HAP-1 (cell line): ENCODE data around the gene RIMBP3C.
"Not testable (repeated sequence)": the region's sequence is repeated elsewhere in the genome, so short reads cannot be mapped to it uniquely, and the experiment has no call there.

Experiments used
- DNase-seq, 2 experiments: peaks; one replicate each; pipeline ENCODE4 v3.0.0-alpha.2; 2016 to 2020; ENCODE audit warnings: low spot score in 2 of 2
- H3K27me3 ChIP-seq: fragments of 250-450 bp; sonication (Bioruptor Pico); 2 replicates; pipeline ENCODE4 v1.5.1; 2020; ENCODE audit warnings: low read depth, mild to moderate bottlenecking, moderate library complexity
- H3K36me3 ChIP-seq: fragments of 250-450 bp; sonication (Bioruptor Pico); replicated peaks from 2 replicates; pipeline ENCODE4 v1.5.1; 2020; ENCODE audit warnings: mild to moderate bottlenecking
- H3K4me1 ChIP-seq: fragments of 250-450 bp; sonication (Bioruptor Pico); 2 replicates; pipeline ENCODE4 v1.5.1; 2020; ENCODE audit warnings: mild to moderate bottlenecking
- H3K4me3 ChIP-seq: fragments of 250-450 bp; sonication (Bioruptor Pico); 2 replicates; pipeline ENCODE4 v1.5.1; 2020; ENCODE audit warnings: mild to moderate bottlenecking, moderate library complexity
- H3K9me3 ChIP-seq: fragments of 250-450 bp; sonication (Bioruptor Pico); 2 replicates; pipeline ENCODE4 v1.5.1; 2020; ENCODE audit warnings: mild to moderate bottlenecking, moderate library complexity
- in situ Hi-C: fragments of 300-500 bp; cut with MboI; formaldehyde crosslinking; loops from 3 replicates; pipeline ENCODE4 v1.14.3; 2020; ENCODE audit warnings: low sequenced_read_pairs, inconsistent platforms, mixed read lengths

Gene RIMBP3C

GRCh38 chr22:21516970-21517764 lies 34.1 kb downstream of the RIMBP3C start:
- H3K36me3 ChIP-seq, in situ Hi-C loops, H3K4me1 ChIP-seq, H3K4me3 ChIP-seq, H3K9me3 ChIP-seq, DNase-seq, H3K27me3 ChIP-seq: not testable (repeated sequence)

- H3K4me1 ChIP-seq, H3K9me3 ChIP-seq, DNase-seq, H3K27me3 ChIP-seq, H3K36me3 ChIP-seq, H3K4me3 ChIP-seq, in situ Hi-C loops: not testable (repeated sequence)
Measured at GRCh38 chr22:21516522-21516921, 34.7 kb downstream of the RIMBP3C start.

DNA sequence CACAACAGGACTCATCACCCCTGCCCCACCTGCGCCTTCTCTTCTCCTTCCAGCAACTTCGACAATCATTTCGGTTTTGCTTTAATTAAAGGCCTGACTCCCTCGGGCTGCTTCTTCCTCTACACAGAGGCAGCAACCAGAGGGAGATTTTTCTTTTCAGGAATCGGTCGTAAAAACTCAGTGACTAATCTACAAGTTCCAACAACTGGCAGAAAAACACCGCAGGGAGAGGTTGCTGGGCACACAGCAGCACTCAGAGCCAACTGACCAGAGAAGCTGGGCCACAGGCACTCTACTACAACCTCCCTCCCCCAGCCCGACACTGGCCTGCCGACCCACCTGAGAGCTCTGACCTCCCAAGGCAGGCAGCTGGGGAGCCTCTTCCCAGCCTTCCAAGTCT lies 36.0 kb downstream of the RIMBP3C start:
- H3K36me3 ChIP-seq, H3K4me3 ChIP-seq, in situ Hi-C loops, H3K4me1 ChIP-seq, H3K27me3 ChIP-seq, DNase-seq, H3K9me3 ChIP-seq: not testable (repeated sequence)

DNA sequence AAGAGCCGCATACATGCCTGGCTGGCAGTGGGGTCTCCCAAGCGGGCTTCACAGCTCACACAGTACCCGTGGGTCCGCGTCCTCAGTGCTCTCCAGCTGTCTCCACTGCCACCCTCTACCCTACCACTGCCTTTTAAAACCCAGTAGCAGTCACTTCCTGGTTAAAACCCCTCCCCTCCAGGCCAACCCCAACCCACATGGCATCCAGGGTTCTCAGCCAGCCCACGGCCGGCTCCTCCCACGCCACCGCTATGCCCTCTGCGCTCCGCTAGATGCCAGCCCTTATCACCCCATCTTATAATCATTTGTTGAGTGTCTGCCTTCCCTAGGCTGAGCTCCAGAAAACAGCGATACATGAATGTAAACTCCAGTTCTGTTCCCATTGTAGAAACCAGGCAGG lies 37.1 kb downstream of the RIMBP3C start:
- H3K27me3 ChIP-seq, H3K4me3 ChIP-seq, H3K9me3 ChIP-seq, in situ Hi-C loops, H3K36me3 ChIP-seq, H3K4me1 ChIP-seq, DNase-seq: not testable (repeated sequence)

DNA sequence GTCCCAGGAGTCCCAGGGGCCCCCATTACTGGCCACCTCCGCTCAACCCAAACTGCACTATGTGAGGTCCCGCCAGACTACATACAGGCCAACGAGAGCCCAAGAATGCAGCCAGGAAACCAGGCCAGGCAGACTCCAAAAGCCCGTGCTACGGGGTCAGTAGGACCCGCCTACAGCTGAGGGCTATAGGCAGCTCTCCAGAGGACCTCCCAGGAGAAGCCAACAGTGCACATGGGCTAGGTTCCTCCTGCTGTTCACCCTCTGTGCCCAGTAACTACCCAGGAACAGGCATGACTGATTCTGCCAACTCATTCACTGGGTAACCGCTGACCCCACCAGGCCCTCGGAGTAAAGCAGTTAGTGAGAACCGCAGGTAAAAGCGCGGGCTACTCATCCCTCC lies 39.2 kb downstream of the RIMBP3C start:
- H3K27me3 ChIP-seq, H3K36me3 ChIP-seq, in situ Hi-C loops, DNase-seq, H3K9me3 ChIP-seq, H3K4me3 ChIP-seq, H3K4me1 ChIP-seq: not testable (repeated sequence)

- DNase-seq, in situ Hi-C loops, H3K27me3 ChIP-seq, H3K9me3 ChIP-seq, H3K4me3 ChIP-seq, H3K4me1 ChIP-seq, H3K36me3 ChIP-seq: not testable (repeated sequence)
Measured at GRCh38 chr22:21510397-21510796, 40.9 kb downstream of the RIMBP3C start.

DNA sequence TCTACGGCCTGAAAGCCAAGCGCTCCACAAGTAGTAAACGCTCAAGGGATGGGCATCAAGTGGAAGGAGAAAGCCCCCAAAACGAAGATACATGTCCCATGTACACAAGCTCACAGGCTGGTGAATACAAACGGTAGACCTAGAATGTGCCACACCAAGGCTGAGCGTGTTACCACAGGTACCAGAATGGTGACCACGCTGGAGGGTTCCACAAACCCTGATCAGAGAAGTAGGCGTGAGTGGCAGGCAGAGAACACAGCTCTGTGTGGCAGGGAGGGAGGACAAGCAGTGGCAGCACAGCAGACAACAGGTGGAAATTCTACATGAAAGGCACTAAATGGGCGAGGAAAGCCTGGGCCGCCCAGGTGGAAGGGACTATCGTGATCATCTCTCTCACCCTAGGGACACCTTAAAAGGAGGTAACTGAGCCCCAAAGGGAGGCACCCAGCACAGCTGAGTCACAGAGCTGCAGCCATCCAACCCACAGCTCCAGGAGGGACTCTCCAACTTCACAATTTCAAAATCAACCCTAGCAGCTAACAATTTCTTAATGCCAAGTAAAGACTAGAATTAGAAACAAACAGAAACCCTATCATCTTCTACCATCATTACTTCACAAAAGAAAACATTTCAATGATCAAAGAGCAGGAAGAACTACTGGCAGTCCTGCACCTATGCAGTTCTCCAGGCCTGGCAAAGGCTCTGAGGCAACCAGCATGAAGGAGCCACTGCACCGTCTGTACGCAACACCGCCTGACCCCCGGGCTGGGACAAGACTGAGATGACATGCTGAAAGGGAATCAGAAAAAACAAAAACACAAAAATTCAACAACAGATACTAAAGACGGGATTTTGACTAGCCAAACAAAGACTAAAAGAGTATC lies 51.4 kb downstream of the RIMBP3C start:
- H3K4me1 ChIP-seq, DNase-seq, H3K9me3 ChIP-seq, H3K36me3 ChIP-seq, H3K4me3 ChIP-seq, H3K27me3 ChIP-seq, in situ Hi-C loops: not testable (repeated sequence)

GRCh38 chr22:21498489-21498888 lies 52.8 kb downstream of the RIMBP3C start:
- H3K27me3 ChIP-seq, H3K4me3 ChIP-seq, H3K36me3 ChIP-seq, in situ Hi-C loops, DNase-seq, H3K9me3 ChIP-seq, H3K4me1 ChIP-seq: not testable (repeated sequence)

GRCh38 chr22:21497984-21498383 lies 53.3 kb downstream of the RIMBP3C start:
- H3K4me3 ChIP-seq, in situ Hi-C loops, H3K4me1 ChIP-seq, H3K36me3 ChIP-seq, H3K9me3 ChIP-seq, H3K27me3 ChIP-seq, DNase-seq: not testable (repeated sequence)
